DMS114 treated with DMSO at 0.1 percent for 48 hours (cell line): ENCODE measurements around the gene LTV1.
"Not testable (repeated sequence)": the region's sequence is repeated elsewhere in the genome, so short reads cannot be mapped to it uniquely, and the experiment has no call there.

Experiments used
- DNase-seq: peaks from one replicate; lab custom pipeline; 2025; ENCODE audit not compliant: unreplicated experiment; lab: John Stamatoyannopoulos, UW

LTV1 gene

GRCh38 chr6:143842461-143842901 lies 657 bp upstream of the LTV1 start:
- DNase-seq = no peak

DNA sequence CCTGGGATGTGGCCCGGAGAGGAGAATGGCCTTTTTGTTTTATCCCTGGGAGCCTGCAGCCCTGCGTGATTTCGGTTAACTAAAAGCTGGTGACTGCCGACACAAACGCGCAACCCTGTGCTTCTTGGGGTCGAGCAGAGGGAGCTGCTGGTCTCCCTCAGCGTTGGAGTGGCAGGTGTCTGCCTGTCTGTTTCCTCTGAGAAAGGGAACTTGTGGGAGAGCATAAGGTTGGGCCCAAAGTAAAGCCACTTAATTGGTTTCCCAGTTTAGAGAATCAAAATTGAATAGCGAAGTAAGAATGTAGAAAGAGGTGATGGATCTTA lies 500 bp downstream of the LTV1 start:
- DNase-seq = no peak

GRCh38 chr6:143844006-143844405 lies 868 bp downstream of the LTV1 start:
- no peak for DNase-seq

- no peak for DNase-seq
Measured at GRCh38 chr6:143845033-143845432, 1.9 kb downstream of the LTV1 start.

GRCh38 chr6:143851706-143852105 lies 8.6 kb downstream of the LTV1 start:
- DNase-seq = not testable (repeated sequence)

DNA sequence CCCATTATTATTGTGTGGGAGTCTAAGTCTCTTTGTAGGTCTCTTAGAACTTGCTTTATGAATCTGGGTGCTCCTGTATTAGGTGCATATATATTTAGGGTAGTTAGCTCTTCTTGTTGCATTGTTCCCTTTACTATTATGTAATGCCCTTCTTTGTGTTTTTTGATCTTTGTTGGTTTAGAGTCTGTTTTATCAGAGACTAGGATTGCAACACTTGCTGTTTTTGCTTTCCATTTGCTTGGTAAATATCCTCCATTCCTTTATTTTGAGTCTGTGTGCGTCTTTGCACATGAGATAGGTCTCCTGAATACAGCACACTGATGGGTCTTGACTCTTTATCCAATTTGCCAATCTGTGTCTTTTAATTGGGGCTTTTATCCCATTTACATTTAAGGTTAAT lies 11.9 kb downstream of the LTV1 start:
- not testable (repeated sequence) for DNase-seq

GRCh38 chr6:143856762-143857161 lies 13.6 kb downstream of the LTV1 start:
- not testable (repeated sequence) for DNase-seq

DNA sequence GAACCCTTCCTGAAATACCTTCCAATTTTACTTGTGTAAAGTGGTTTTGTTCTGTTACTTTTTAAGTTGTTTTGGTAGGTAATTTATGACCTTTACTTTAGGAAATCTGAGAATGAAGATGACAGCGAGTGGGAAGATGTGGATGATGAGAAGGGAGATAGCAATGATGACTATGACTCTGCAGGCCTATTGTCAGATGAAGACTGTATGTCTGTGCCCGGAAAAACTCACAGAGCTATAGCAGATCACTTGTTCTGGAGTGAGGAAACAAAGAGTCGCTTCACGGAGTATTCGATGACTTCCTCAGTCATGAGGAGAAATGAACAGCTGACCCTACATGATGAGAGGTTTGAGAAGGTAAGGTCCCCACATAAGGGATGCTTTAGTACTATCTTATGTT lies 14.5 kb downstream of the LTV1 start:
- DNase-seq = no peak

DNA sequence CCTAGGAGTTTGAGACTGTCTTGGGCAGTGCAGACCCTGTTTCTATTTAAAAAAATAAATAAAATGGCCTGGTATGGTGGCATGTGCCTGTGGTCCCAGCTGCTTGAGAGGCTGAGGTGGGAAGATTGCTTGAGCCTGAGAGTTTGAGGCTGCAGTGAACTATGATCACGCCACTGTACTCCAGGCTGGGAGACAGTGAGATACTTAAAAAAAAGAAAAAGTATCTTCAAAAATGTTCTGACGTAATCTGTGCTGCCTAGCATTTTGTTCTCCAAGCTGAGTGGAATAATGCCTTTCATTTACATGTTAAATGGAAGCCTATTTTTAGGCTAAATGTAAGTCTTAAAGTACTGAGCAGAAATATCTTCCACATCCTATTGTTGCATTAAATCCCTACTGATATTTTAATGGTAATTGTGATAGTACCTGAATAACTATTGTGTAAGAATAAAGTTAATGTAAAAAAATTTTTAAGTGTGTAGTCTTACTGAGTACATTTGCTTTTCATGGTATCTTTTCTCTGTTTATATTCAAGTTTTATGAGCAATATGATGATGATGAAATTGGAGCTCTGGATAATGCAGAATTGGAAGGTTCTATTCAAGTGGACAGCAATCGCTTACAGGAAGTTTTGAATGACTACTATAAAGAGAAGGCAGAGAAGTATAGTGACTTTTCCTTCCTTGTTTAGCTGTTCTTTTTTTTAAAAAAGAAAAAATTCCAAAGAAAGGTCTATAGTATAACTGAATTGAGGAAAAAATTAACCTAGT lies 16.9 kb downstream of the LTV1 start:
- DNase-seq = no peak

GRCh38 chr6:143863771-143864170 lies 20.6 kb downstream of the LTV1 start:
- no peak for DNase-seq

DNA sequence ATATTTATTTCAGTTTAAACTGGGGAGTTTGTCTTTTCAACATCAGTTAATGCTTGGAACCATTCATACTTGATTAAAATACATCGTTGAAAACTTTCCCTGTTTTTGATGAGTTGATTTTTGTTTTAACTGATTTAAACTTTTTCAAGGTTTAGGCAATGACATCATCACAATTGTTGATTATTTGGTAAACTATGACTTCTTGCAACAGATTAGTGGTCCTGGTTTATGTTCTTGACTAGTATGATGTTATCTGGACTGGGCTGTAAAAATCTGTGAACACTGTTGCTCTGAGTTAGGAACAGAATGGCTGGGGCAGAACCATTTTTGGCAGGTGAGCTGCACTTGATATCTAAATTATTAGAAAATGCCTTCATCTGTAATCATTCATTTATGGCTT lies 21.1 kb downstream of the LTV1 start, which contains the start of gene ZC2HC1B:
Gene ZC2HC1B (plus strand): TSS at position 241 of the 400 bp plus-strand sequence. CDS start 66 bp downstream, at position 307.
- no peak for DNase-seq

DNA sequence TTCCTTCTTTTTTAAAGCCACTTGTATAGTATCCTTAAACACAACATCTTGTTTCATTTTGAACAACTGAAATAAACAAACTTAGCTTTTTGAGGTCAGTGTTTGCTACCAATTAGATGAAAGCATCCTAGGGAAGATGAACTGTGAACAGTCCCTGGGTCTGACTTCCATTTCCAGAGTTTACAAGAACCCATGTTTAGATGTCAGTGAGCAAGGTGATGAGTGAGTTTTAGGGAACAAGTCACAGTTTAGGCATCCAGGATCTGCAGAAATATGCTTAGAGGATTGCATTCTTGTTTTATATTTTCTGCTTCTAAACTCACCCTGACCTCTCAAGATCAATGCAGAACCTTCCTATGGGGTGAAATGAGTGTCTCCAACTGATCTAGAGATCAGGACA lies 24.1 kb downstream of the LTV1 start:
- no peak for DNase-seq

DNA sequence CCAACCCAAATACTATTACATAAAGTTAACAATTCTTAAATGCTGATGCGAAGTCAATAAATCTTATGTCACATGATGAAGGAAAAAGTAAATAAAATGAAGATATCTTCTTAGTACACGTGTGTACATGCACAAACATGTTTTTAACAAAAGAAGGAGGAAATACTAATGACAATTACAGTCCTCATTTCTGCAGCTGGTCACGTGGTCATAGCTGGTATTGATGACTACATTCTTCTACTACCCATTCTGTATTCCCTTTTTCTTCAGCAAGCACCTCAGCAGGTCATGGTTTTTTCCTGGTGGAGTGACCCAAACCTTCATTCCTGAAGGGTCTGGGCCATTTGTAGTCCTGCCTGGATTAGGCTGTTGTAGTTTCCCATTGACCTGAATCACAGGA lies 25.7 kb downstream of the LTV1 start:
- not testable (repeated sequence) for DNase-seq

- not testable (repeated sequence) for DNase-seq
Measured at GRCh38 chr6:143871202-143871730, 28.1 kb downstream of the LTV1 start.

DNA sequence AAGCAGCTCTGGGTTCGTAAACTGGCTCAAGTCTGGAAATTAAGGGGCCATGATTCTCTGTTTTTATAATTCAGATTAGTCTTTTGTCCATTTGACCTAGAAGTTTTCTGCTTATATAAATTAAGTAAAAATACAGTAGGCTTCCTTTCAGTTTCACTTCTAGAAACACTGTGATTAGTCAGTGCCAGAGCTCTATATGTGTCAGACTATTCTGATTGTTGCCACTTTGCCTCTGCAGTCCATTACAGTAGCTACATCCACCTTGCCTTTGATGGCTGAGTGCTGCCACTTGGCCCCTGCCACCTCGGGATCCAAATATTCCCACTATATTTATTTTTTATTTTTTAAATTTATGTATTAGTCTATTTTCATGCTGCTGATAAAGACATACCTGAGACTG lies 29.1 kb downstream of the LTV1 start:
- no peak for DNase-seq

DNA sequence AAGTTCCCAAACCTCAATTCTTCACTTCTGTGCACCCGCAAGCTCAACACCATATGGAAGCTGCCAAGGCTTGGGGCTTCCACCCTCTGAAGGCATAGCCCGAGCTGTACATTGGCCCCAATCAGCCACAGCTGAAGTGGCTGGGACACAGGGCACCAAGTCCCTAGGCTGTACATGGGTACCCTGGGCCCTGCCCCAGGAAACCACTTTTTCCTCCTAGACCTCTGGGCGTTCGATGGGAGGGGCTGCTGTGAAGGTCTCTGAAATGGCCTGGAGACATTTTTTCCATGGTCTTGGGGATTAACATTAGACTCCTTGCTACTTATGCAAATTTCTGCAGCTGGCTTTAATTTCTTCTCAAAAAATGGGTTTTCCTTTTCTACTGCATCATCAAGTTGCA lies 30.5 kb downstream of the LTV1 start:
- not testable (repeated sequence) for DNase-seq

DNA sequence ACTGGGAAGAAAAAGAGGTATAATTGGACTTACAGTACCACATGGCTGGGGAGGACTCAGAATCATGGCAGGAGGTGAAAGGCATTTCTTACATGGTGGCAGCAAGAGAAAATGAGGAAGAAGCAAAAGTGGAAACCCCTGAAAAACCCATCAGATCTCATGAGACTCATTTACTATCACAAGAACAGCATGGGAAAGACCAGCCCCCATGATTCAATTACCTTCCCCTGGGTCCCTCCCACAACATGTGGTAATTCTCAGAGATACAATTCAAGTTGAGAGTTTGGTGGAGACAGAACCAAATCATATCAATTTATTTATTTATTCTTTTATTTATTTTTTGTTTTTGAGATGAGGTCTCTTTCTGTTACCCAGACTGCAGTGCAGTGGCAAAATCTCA lies 31.4 kb downstream of the LTV1 start:
- not testable (repeated sequence) for DNase-seq

- DNase-seq = no peak
Measured at GRCh38 chr6:143877584-143878271, 34.6 kb downstream of the LTV1 start.

DNA sequence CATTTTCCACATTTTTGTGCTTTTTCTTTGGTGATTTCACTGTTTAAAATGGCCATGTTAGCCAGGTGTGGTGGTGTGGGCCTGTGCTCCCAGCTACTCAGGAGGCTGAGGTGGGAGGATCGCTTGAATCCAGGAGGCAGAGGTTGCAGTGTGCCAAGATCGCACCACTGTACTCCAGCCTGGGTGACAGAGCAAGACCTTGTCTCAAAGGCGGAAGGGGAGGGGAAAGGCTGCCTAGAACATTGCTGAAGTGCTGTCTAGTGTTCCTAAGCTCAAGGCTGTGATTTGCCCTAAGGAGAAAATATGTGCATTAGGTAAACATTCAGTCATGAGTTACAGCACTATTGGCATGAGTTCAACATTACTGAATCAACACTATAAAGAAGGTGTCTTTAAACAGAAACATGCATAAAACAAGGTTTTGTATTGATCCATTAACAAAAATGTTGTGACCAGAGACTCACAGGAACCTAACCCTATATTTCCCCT lies 35.2 kb downstream of the LTV1 start:
- DNase-seq = no peak

DNA sequence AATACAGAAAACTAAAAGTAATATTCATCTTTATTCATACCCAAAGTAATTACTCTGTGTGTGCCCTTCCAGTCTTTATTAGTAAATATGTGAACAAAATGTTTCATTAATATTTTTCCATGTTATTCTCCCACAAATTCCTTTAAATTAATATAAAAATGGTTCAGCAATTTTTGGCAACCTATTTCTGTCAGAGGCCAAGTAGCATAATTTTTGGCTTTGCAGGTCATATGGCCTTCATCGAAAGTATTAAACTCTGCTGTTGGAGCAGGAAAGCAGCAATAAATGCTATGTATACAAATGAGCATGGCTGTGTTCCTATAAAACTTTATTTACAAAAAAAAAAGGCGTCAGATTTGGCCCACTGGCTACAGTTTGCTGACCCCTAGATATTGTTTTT lies 37.3 kb downstream of the LTV1 start:
- no peak for DNase-seq

GRCh38 chr6:143882401-143882930 lies 39.3 kb downstream of the LTV1 start:
- DNase-seq = no peak
